NCI-H1048 (cell line): Measurements from ENCODE around the gene MSH5.

Source experiments
- DNase-seq: peaks from one replicate; lab custom pipeline; 2025; lab: John Stamatoyannopoulos, UW

The MSH5 gene

DNA sequence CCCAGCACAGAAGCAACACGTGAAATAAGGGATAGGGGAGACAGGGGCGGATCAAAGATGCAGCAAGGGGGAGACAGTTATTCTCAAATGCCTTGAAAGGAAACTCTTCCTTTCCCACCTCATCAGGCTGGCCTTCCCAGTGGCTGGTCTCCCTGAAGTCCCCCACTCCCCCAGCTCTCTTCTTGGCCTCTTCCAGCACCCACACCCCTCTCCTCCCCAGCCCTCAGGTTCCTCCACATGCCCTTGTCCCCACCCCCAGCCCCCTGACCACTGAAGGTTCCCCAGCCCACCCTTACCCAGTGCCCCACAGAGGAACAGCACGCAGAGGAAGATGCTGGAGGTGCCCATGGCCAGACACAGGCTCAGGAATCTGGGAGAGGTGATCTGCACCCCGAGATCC lies 26.3 kb upstream of the MSH5 start:
- no peak for DNase-seq

- DNase-seq = no peak
Observed at GRCh38 chr6:31713991-31714684, 25.7 kb upstream of the MSH5 start.

GRCh38 chr6:31715022-31715958 lies 24.5 kb upstream of the MSH5 start, which contains the start of gene LY6G6D:
LY6G6D (plus strand) TSS chr6:31715348; CDS start chr6:31715356, 8 bp downstream.
- no peak for DNase-seq

GRCh38 chr6:31717499-31718222 lies 22.1 kb upstream of the MSH5 start:
- no peak for DNase-seq

DNA sequence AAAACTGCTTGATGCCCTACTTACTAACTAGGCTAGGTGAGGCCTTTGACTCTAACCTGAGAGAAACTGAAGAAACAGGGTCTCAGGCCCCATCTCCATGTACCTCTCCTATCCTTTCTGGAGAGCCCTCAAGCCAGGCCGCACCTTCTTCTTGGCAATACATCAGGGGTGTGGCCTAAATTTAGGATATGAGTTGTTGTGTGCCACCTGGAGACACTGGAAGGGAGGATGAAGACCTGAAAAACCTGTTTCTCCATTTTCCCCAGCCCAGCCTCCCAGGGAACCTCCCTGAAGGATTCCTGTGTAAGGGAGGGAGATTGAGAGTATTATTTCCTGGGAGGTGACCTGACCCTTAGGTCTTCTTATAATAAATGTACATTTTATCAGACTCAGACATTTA lies 21.5 kb upstream of the MSH5 start:
- no peak for DNase-seq

- no peak for DNase-seq
Observed at GRCh38 chr6:31719001-31719400, 20.8 kb upstream of the MSH5 start.

- DNase-seq = no peak
Observed at GRCh38 chr6:31720196-31720770, 19.5 kb upstream of the MSH5 start.

DNA sequence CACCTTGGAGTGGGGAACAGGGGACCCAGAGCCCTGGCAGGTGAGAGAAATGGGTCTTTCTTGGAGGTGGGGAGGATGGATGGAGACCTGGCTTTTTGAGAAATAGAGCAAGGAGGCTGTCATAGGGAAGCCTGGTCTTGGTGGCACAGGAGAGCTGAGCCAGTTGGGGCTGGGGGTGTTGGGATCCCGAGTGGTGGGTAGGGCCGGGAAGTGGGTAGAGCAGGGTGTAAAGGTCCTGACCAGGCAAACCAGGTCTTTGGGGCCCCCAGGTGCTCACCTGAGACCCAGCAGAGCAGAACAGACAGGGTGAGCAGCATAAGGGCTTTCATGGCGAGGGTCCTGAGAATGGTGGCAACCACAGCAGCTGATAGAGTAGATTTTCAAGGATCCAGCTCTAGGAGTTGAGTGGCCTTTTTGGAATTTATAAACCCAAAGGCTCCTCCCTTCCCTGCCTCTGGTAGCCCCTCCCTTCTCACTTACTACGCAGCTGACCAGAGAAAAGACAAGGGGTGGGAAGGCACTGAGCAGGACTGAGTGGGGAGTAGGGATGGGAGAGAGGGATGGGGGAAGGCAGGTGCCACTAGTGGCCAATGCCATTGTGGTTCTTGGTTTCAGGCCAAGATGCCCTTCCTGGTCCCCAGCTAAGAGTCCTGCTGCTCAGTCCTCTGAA lies 18.3 kb upstream of the MSH5 start, which contains the start of gene LY6G6C:
Gene LY6G6C (minus strand): TSS at position 396 of the 670 bp plus-strand sequence. CDS start 67 bp downstream, at position 329.
- no peak for DNase-seq

DNA sequence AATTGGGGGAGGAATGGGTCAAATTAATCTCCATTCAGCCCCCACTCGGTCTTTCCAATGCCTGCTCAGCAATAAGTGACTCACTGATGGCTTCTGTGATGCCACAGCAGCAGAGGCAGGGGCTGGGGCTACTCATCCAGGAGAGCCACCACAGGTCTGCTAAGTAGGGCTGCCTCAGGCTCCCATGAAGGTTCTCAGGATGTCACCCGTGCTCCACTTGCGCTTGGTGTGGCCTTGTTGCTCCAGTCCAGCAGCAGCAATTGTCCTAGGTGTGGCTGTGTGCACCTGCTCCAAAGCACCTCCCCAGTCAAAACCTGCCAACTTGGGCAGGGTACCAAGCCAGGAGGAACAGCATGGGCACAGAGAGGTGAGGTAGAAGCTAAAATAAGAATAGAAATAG lies 17.6 kb upstream of the MSH5 start:
- DNase-seq = no peak

DNA sequence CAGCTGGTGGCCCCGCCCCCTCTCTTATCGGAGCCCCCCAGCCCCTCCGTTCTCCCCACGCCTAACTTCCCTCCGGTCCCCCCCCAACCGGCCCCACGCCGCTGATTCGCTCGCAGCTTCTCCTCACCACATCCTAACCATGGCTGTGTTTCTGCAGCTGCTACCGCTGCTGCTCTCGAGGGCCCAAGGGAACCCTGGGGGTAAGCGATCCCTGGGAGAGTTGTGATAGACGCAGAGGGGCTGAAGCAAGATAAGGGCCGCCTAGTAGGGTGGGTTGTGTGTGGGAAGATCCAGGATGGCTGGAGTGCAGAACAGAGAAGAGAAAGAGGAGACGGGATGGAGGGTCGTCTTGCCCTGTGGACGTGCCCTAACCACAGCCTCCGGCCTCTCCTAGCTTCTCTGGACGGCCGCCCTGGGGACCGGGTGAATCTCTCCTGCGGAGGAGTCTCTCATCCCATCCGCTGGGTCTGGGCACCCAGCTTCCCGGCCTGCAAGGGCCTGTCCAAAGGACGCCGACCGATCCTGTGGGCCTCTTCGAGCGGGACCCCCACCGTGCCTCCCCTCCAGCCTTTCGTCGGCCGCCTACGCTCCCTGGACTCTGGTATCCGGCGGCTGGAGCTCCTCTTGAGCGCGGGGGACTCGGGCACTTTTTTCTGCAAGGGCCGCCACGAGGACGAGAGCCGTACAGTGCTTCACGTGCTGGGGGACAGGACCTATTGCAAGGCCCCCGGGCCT lies 16.4 kb upstream of the MSH5 start, which contains the start of gene MPIG6B:
Gene MPIG6B (plus strand): TSS at position 129 of the 735 bp plus-strand sequence. CDS start 11 bp downstream, at position 140.
- DNase-seq = no peak

- no peak for DNase-seq
Observed at GRCh38 chr6:31723980-31724691, 15.7 kb upstream of the MSH5 start.

GRCh38 chr6:31725502-31726350 lies 14.1 kb upstream of the MSH5 start:
- DNase-seq = no peak

GRCh38 chr6:31727034-31727716 lies 12.6 kb upstream of the MSH5 start:
- no peak for DNase-seq

DNA sequence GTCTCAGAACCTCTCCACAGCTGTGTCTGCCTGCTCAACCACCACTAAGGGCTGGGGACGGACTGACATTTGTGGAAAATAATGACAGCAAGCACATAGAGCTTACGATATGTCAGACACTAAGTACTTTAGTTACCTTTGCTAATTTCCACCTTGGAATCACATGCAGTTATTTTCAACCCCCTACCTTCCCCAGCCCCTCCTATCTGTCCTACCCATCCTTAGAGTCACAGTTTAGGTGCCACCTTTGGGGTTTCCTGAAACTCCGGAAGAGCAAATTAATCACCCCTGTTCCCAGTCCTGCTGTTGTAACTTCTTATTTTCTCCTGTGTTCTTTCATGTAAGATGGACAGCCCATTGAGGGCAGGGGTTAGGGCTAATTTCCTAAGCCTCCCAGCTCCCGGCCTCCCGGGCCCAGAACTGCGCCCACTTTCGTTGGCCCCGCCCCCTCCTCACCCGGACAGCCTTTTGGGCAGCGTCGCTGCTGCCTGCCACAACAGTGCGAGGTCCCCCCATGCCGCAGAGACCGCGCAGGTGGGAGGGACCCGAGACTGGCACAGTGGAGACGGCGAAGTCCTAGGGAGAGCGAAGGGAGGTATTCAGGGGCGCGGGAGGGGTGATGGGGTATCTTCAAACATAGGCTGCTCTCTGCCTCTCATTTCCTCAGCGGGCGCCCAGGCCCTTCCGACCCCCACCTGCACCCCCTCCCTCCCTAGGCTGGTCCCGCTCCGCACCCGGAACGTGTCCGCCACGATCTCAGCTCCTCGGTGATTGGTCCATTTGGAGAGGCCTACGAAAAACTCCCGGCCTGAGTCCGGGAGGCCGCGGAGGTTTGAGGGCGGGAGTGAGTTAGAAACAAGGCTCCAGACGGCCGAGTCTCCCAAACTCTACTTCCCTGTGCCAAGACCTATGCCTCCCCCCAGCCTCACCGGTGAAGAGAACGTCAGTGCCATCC lies 11.8 kb upstream of the MSH5 start:
- DNase-seq = no peak

DNA sequence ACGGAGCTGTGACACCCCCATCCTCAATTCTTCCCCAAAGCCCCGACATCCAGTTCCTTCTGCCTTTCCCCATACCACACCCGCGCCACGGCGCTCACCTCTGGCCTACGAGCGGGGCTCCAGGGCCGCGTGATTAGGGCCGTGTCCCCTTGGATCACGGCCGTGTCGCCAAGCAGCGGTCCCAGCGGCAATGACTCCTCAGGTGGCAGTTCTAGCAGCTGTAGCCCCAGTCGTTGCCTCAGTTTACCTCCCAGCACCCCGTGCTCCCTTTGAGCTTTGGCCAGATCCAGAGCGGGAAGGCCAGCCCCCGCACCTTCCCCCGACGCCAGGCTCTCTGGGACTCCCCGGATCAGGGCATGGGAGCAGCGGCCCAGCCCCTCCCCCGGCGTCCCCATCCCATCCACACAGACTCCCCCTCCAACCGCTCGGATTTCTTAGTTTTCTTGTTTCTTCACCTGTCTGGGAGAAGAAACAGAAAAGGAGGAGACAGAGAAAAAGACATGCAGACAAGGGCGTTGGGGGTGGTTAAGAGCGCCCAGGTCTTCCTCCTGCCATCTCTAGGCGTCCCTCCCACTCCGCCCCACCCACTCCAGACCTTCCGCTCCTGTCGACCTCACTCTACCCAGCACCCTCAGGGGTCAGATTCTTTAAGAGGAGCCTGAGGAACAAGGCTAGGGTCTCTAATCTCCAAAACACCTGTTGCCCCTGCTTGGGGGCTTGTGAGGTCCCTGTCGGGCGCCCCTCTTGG lies 10.9 kb upstream of the MSH5 start, which contains the start of gene DDAH2:
Gene DDAH2 (minus strand): TSS at position 533 of the 748 bp plus-strand sequence. CDS start 138 bp downstream, at position 395.
- DNase-seq = no peak

GRCh38 chr6:31729515-31729978 lies 10.3 kb upstream of the MSH5 start:
- peak; percentile 12 for DNase-seq
